Testis (tissue), 2 donors: ENCODE data around the gene DYRK3.

Experiments
- POLR2A ChIP-seq: fragments of 450-650 bp; IDR thresholded peaks from one replicate; pipeline ENCODE4 v1.6.1; 2017; ENCODE audit warnings: antibody characterized with exemption, mild to moderate bottlenecking, moderate library complexity
- TF ChIP-seq, protein P1 (sequence below), 3 experiments: fragments of 450-650 bp in 2 of 3; fragments of 200-600 bp in 1 of 3; sonication (generic) in 1 of 3; IDR thresholded peaks; one replicate each; pipeline ENCODE4 v1.5.1; 2016 to 2019; ENCODE audit warnings: antibody characterized with exemption in 3 of 3, mild to moderate bottlenecking in 2 of 3, moderate library complexity in 1 of 3

DNA sequence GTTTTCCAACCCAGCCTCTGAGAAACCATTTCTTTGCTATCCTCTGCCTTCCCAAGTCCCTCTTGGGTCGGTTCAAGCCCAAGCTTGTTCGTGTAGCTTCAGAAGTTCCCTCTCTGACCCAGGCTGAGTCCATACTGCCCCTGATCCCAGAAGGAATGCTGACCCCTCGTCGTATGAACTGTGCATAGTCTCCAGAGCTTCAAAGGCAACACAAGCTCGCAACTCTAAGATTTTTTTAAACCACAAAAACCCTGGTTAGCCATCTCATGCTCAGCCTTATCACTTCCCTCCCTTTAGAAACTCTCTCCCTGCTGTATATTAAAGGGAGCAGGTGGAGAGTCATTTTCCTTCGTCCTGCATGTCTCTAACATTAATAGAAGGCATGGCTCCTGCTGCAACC is 46.8 kb upstream of the DYRK3 start:
- TF ChIP-seq, protein P1, sequence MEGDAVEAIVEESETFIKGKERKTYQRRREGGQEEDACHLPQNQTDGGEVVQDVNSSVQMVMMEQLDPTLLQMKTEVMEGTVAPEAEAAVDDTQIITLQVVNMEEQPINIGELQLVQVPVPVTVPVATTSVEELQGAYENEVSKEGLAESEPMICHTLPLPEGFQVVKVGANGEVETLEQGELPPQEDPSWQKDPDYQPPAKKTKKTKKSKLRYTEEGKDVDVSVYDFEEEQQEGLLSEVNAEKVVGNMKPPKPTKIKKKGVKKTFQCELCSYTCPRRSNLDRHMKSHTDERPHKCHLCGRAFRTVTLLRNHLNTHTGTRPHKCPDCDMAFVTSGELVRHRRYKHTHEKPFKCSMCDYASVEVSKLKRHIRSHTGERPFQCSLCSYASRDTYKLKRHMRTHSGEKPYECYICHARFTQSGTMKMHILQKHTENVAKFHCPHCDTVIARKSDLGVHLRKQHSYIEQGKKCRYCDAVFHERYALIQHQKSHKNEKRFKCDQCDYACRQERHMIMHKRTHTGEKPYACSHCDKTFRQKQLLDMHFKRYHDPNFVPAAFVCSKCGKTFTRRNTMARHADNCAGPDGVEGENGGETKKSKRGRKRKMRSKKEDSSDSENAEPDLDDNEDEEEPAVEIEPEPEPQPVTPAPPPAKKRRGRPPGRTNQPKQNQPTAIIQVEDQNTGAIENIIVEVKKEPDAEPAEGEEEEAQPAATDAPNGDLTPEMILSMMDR (IDR thresholded peaks at IDR 0.05) = no peak
- TF ChIP-seq POLR2A = no peak
